ENCODE measurements around the gene ADCY3.

GRCh38 chr2:24792874-24793760 is 126.9 kb downstream of the ADCY3 start, which contains the start of the genes CENPO and PTRHD1:
- TF ChIP-seq, protein P1, sequence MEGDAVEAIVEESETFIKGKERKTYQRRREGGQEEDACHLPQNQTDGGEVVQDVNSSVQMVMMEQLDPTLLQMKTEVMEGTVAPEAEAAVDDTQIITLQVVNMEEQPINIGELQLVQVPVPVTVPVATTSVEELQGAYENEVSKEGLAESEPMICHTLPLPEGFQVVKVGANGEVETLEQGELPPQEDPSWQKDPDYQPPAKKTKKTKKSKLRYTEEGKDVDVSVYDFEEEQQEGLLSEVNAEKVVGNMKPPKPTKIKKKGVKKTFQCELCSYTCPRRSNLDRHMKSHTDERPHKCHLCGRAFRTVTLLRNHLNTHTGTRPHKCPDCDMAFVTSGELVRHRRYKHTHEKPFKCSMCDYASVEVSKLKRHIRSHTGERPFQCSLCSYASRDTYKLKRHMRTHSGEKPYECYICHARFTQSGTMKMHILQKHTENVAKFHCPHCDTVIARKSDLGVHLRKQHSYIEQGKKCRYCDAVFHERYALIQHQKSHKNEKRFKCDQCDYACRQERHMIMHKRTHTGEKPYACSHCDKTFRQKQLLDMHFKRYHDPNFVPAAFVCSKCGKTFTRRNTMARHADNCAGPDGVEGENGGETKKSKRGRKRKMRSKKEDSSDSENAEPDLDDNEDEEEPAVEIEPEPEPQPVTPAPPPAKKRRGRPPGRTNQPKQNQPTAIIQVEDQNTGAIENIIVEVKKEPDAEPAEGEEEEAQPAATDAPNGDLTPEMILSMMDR (IDR thresholded peaks at IDR 0.05; ENCODE audit: low read length): peak; percentile 29; the same call in 1 of the 2 replicates
- TF ChIP-seq EZH2 (IDR thresholded peaks at IDR 0.05; ENCODE audit: borderline replicate concordance, low read length): no peak

Measured in OCI-LY1 (cell line).